Inferior parietal cortex (tissue), 1 donor: ENCODE measurements around the gene JUP.
A peak's percentile ranks its signal among the peaks of the same experiment; 100 is the strongest.

Source experiments
- DNase-seq: peaks from one replicate; pipeline ENCODE4 v3.0.0-alpha.2; 2016; ENCODE audit errors: extremely low spot score

Gene JUP

GRCh38 chr17:41758601-41759000 lies 27.9 kb downstream of the JUP start:
- no peak for DNase-seq

GRCh38 chr17:41754066-41754465 lies 32.4 kb downstream of the JUP start:
- DNase-seq: no peak

DNA sequence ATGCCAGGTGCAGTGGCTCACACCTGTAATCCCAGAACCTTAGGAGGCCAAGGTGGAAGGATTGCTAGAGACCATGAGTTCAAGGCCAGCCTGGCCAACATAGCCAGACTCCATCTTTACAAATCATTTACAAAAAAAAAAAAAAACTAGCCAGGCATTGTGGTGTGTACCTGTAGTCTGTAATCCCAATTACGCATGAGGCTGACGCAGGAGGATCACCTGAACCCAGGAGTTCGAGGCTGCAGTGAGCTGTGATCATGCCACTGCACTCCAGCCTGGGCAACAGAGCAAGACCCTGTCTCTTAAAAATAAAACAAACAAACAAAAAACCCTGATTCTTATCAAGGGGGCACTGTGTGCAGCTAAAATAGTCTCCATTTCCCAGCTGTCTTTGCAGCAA lies 35.2 kb downstream of the JUP start:
- DNase-seq: no peak

GRCh38 chr17:41750862-41751261 lies 35.6 kb downstream of the JUP start:
- no peak for DNase-seq

- DNase-seq: no peak
These were observed 38.2 kb downstream of the JUP start for GRCh38 chr17:41748275-41748674.

DNA sequence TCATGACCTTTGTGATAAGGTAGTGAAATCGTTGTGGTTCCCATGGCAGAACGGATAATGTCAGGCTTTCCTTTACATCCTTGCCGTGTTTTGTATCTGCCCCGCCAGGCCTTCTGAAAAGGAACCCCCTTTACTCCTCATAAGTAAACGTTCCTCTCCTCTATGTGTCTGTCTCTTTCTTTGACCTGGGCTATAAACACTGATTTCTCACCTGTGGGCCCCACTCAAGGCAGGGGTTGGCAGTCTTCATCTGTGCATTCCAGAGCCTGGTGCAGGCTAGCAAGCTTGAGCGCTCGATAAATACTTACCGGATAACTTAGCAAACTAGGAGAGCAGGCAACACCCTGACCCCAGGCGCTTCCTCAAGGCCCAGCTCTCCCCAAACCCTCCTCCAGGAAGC lies 44.8 kb downstream of the JUP start:
- DNase-seq: no peak

DNA sequence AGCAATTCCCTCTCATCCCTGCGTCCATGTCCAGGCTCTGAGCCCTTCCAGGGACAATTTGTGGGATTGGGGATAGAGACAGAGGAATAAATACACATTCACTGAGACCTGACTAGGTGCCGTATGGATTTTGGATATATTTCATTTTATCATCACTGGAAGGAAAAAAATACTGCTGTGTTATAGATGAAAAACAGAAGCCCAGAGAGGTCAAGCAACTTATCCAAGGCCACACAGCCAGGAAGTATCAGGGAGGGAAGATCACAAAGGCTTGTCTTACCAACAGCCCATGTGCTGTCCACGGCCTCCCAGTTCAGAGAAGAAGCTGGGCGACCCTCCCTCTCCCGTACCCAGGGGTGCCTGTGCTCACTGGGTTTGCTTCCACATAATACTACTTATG lies 46.0 kb downstream of the JUP start:
- no peak for DNase-seq

DNA sequence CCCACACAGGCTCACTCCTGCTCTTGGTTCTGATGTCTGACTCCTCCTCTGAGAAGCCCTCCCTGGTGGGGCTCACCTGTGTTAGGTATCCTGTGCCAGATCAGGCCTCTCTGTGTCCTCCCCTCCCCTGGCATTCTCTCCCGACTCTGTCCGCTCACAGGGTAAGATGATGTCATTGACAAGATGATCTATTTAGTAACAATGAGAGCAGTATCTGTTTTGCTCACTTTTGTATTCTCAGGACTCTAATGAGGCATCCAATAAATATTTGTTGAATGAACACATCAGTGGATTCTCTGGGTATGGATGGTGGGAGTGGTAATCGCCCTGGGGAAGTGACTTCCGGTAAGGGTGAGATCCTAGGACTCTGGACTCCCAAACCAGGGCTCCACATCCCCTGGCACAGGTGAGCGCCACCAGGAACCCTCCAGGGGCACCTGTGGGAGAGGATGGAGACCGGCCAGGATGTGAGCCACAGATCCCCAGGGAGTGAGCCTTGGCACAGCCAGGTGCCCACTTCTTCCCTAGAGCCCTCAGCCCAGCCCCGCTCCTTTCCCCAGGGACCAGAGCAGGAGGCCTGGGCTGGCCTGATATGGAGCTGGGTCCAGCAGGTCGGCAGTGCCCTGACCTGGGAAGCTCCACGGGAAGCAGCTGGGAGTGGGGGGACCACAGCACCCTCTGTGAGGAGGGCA lies 46.7 kb downstream of the JUP start:
- no peak for DNase-seq

DNA sequence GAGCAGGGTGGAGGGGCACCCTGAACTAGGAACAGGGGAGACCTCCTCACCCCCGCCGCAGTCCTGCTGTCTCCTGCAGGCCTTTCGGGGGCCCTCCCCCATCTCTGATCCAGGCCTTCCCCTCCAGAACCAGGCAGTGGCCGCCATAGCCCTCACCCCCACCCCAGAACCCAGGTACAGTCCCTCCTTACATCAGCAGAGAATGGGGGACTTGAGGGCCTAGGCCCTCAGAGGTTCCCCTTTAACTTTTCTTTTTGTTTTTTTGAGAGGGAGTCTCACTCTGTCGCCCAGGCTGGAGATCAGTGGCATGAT lies 47.8 kb downstream of the JUP start:
- DNase-seq: no peak

GRCh38 chr17:41738077-41738800 lies 48.3 kb downstream of the JUP start:
- peak; percentile 84 for DNase-seq

DNA sequence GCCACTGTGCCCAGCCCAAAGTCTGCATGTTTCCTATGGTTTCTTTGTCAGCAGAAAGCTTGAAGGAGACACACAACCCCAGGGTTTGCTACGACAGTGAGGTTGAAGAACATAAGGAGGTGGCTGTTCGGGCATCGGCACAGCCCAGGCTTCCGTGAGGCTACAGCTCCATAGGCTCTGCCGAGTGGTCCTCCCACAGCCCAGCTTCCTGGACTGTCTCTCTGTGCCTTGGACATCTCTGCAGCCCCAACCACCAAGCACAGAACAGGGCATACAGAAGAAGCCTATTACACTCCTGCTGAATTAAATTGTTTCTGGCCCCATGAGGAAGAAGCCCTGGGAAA lies 48.9 kb downstream of the JUP start:
- DNase-seq: no peak

- DNase-seq: no peak
These were observed 49.4 kb downstream of the JUP start for GRCh38 chr17:41736983-41737679.

DNA sequence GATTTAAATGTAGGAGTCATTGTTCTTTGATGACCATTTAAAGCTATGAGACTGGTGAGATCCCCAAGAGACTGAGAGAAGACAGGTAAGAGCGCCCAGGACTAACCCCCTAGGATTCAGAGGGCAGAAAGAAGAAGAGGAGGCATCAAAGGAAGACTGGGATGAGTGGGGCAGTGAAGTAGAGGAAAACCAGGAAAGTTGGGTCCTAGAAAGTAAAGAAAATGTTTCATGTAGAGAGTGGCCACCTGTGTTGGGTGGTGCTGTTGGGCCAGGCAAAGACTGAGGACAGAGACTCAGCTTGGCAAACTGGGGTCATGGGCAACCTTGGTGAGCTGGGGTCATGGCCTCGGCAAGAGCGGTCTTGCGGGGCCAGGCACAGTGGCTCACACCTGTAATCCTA lies 50.8 kb downstream of the JUP start:
- DNase-seq: no peak

DNA sequence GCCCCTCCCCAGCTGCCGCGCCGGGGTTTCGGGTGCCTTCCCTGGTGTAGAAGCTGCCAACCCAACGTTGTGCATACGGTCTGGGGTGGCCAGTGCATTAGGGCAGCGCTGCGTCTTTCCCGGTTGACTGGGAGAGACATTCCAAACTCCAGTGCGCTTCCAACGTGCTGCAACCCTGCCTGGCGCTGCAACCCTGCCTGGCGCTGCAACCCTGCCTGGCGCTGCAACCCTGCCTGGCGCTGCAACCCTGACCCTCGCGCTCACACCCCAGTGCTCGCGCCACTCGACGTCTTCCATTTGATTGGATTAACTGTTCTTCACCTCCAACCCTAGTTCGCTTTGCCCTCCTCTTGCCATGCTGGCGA lies 51.6 kb downstream of the JUP start:
- no peak for DNase-seq

DNA sequence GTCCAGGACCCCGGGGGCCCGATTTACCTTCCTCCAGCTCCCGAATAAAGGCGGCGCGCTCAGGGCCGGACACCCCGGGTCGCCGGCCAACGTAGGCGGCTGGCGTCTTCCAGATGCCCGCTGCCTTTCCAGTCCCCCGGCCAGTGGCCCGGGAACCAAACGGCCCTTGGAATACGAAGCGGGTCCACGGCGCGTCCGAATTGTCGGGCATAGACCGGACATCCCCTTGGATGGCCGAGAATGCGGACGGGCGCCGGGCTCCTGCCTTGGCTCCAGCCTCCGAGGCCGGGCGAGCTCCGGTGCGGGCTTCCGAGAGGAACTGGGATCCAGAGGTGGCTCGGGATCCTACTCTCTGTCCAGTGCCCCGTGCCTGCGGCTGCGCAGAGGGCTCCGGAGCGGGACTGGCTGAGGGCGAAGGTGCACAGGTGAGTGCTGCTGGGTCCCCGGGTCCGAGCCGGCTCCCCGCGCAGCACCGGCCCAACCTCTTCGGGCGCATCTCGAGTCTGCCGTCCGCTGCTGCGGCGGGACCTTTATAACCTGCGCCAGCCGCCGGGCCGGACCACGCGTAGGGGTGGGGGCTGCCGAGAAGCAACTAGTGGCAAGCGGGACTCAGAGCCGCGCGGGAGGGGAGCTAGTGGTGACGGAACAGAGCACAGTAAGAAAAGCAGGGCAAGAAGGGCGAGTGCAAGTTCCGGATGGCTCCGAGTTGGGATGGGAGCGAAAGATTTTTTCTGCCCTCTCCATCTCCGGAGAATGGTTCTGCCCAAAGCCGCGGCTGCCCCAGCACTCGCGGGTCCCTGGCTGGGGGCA lies 52.2 kb downstream of the JUP start, which contains the start of gene HAP1:
TSS of gene HAP1 (minus strand) at position 505 of the 810 bp plus-strand sequence. CDS start at position 496, 9 bp downstream.
- DNase-seq: peak; percentile 6

GRCh38 chr17:41733348-41734138 lies 53.0 kb downstream of the JUP start:
- no peak for DNase-seq

DNA sequence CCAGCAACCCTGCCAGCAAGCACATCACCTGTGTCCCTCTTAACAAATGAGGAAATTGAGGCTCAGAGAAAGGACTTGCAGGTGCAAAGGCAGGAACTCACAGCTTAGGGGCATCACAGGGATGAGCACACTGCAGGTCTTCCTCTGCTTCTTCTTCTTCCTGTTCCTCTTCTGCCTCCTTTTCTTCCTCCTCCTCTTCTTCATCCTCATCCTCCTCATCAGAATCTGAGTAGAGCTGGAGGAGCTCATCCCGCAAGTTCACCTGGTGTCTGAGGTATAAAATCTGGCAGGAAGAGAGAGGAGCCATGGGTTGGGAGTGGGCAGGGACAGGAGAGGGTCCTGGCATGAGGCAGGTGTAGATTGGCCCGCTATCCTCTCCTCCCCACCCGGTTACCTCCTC lies 54.7 kb downstream of the JUP start:
- DNase-seq: no peak

- no peak for DNase-seq
These were observed 56.0 kb downstream of the JUP start for GRCh38 chr17:41730479-41730878.

GRCh38 chr17:41728056-41728455 lies 58.5 kb downstream of the JUP start:
- no peak for DNase-seq

DNA sequence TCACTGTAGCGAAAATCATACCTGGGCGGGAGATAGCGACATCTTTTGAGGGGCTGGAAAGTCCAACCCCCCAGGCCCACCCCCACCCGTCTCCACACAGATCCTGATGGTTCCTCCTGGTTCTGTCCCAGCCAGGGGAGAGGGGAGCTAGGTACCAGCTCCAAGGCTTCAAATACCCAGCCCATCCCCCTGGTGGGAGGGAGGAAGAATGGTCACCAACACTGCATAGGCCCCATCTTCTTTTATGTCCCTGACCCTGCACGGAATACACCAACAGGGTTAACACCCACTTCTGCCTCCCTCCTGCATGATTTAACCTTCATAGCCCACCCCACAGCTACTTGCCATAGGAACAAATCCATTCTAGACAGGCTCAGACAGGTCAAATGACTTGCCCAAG lies 61.4 kb downstream of the JUP start:
- DNase-seq: no peak

DNA sequence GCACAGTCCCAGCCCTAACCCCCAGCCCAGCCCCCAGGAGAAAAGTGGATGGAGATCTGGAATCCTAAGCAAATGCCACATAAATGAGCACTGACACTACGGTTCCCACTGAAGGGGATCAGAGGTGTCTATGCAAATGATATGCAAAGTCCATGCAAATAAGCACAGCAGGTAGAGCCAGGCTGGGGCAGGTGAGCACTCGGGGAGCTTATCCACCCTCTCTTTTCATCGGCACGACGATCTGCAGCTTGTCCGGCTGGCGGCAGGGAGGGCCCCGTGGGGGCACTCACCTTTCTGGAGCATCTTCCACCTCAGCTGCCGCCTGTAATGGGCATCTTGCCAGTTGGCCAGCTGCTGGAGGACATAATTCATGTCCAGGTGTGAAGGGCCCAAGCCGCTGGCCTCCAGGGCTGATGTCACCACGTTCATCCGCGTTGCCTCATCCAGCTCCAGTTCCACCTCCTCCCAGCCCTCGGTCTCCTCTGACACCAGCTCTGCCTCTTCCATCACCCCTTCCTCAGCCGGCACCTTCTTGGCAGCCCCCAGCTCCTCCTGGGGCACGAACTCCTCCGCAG lies 61.9 kb downstream of the JUP start:
- DNase-seq: no peak
